NCI-H1694 treated with DMSO at 0.1 percent for 48 hours (cell line): ENCODE data around the gene CUEDC1.

ENCODE experiments used
- DNase-seq: peaks from one replicate; lab custom pipeline; 2025; lab: John Stamatoyannopoulos, UW

CUEDC1 gene

DNA sequence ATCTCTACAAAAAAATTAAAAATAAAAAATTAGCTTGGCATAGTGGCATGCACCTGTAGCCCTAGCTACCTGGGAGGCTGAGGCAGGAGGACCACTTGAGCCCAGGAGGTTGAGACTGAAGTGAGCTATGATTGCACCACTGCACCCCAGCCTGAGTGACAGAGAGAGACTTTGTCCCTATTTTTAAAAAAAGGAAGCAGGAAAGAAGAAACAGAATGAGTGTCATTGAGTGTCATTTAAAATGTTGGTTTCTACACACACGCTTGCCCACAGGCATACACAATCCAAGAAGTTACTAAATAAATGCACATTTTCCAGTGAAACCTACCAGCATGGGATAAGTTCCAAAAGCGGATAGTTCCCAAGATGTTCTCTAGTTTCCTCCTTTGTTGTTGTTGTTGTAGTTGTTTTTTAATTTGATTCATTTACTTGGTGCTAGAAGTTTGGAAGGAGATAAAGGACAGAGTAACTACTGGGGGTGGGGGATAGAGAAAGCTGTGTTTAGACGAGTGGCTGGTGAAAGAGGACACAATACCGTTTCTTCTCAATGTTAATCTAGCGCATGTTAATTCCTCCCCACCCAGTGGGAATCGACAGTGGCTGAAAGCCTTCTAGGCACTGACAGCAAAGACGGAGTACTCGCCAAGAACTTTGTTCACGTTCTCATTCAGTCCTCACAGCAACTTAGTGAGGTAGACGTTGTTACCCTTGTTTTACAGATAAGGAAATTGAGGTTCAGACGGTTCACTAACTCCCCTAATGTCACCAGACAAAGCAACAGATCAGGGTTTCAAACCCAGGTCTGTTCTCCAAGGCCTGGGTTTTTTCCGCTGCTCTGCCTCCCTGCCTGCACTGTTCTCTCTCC is 122.7 kb downstream of the CUEDC1 start:
- no peak for DNase-seq

DNA sequence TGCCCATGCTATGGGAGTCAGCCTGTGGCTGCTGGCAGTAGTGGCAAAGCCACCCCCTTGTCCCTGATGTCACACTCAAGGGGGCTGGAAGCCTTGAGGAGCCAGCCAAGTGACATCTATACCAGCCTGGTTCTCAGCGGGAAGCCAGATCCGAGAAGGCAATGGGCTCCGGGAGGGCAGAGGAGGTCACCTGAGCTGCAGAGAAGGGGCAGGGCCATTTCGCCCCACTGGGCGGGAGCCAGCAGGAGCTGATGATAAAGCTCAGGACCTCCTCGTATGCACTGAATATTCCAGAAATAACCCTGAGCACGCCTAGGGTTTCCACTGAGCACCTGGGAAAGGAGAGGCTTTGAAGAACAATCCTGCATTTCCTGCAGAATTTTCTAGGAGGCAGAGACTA is 124.3 kb downstream of the CUEDC1 start:
- no peak for DNase-seq

DNA sequence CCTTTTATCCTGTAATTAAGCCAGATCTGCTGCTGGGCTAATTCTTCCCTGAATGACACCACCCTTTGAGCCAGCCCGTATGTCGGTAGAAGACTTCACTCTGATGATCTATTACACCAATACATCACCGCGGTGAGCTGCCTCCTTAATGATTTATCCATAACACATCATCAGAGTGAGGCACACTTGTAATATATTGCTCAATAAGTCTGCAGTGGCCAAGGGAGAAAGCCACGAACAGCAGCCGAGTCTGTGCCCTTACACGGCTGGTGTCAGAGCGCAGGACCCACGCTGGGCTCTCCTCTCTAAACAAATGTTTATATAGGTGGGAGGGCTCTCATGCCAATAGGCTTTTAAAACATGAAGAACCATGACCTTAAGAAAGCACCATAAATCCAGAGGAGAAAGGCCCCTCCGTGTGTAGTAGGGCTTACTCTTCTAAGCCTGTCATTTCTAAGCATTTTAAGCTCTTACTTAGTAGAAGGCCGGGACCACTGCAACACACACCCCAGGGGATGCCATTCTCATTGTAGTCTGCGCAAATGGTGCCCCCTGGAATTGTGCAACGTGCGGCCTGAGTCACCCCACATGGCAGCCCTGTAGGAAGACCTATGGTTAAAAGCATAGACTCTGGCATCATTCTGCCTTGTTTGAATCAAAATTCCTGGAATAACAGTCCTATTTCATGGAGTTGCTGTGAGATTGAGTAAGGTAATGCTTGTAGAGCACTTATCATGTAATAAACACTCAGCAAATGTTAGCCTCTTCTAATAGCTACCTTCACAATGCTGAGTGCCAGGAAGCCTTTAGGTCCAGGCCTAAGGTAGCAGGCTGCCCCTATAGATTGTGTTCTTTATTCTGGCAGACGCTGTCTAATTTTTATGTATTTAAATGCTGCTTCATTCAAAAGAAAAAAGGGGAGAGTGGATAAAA is 131.5 kb downstream of the CUEDC1 start:
- no peak for DNase-seq

DNA sequence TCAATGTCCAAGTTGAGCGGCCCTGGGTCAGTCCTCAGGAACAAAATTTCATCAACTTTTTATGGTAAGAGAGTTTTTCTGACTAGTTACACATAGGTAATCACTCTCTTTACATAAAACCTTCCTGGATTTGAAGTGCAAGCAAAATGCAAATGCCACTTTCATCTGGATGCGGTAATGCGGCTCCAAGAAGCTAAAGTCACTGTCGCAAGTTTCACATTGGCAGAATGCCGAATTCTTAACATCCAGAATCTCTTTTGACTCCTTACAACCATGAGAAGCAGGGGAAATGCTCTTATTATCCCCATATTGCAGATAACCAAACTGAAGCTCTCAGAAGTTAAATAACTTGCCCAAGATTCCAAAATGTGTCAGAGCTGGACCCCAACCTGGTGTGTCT is 135.3 kb downstream of the CUEDC1 start:
- no peak for DNase-seq

DNA sequence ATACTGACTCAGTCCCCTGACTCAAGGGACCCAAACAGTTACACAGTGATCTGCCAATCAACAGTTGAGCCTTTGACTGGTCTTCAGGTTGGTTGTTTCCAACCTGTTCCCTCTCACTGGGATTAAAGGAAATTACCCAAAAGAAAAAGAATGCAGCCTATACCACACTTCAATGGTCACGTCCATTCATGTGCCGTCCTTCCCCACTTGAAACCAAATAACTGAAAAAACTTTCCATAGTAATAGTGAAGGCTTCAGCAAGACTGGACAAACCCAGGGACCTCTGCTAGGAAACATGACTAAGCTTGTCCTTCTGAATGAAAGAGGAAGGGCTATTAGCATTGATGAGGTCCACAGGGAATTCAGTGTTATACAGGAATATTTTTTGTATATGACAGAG is 135.9 kb downstream of the CUEDC1 start:
- DNase-seq, result no peak

DNA sequence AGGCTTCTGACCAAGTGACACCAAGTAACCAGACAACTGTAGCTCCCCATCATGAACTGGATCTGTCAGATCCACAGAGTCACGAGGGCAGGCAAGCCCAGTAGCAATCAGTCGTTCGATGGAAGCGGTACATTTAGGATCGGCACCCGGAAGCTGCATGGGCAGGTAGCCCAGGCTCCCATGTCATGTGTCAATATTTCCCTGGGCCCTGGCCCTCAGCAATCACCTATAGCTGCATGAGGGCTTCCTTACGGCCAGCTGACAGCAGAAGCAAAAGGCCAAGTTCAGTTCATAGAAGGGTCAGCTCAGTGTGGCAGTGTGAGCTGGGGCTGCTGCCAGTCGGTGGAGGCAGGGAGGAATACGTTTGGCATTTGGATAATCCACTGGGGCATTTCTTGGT is 137.1 kb downstream of the CUEDC1 start:
- DNase-seq, result no peak

DNA sequence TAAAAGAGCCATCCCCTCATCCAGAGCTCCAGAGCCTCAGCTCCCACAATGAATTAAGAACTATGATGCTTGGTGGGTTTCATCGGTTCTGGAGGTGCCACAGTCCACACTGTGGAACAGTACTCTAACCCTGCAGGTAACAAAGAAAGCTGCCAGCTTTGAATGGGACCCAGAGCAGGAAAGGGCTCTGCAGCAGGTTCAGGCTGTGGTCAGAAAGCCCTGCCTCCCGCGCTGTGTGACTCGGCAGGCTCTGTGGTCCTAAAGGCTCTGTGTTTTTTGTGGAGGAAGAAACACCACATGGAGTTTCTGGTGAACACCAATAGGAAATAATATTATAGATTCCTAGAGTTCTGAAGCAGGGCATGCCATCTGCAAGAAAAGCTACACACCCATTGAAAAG is 137.9 kb downstream of the CUEDC1 start:
- no peak for DNase-seq

DNA sequence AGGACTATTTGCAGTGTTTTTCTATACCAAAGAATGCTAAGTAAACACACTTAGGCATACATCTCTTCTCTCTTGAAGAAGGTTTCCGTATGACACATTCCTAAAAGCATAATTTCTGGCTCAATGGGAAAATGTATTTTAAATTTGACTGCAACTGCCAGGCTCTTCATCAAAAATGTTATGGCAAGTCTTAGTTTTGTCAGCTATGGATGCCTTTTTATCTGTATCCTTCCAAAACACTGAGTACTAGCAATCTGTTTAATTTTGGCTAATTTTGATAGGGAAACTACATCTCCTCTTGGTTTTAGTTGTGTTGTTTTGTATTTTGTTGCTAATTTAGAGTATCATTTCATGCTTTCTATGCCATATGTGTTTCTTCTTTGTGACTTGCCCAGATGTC is 140.8 kb downstream of the CUEDC1 start:
- DNase-seq, result no peak

DNA sequence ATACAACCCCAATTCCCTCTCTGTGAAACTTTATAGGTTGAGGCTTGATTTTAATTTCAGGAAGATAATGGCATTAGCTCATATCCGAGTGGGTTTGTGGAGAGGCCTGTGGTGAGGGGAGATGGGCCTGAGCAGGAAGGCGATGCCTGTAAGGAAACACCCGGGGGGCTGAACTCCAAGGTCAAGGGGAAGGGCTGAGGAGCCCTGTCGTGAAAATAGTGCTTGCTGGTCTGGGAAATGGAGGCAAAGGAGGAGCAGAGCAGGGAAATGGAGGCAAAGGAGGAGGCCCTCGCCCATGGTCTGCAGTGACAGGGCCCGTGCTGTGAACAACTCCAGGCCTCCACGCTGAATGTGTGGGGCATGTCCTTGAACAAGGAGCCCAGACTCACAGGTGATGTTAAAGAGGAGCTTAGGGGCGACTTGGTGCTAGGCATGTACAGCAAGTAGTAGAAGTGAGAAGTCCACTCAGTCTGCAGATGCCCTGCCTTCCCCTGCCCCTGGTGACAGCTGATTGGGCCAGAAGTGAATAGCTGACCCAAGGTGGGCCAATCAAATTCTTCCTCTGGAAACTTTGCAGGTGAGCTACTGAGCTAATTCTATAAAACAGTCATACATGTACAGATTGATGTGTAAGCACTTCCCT is 143.5 kb downstream of the CUEDC1 start:
- peak; percentile 20 for DNase-seq
